ENCODE data around the gene RBL2.

The RBL2 gene

GRCh38 chr16:53433509-53433908 is 762 bp upstream of the RBL2 start:
- no peak for TF ChIP-seq CTCF (IDR thresholded peaks at IDR 0.05; ENCODE audit: low read depth, low read length, missing control alignments)
- no peak for DNase-seq (ENCODE audit: extremely low read depth, low read depth)
- no peak overlapping the region for H3K4me3 ChIP-seq (replicated peaks; ENCODE audit: low read depth, low read length)

- DNase-seq (ENCODE audit: extremely low read depth, low read depth): no peak
- peak overlapping the region; percentile 93 for H3K4me3 ChIP-seq (replicated peaks; ENCODE audit: low read depth, low read length)
- TF ChIP-seq CTCF (IDR thresholded peaks at IDR 0.05; ENCODE audit: low read depth, low read length, missing control alignments): no peak
These were observed 318 bp upstream of the RBL2 start for GRCh38 chr16:53433930-53434376.

- peak; percentile 57 for DNase-seq (ENCODE audit: extremely low read depth, low read depth)
These were observed 906 bp downstream of the RBL2 start for GRCh38 chr16:53435066-53435688.

GRCh38 chr16:53440125-53440524 is 5.9 kb downstream of the RBL2 start:
- DNase-seq (ENCODE audit: extremely low read depth, low read depth): no peak
- no peak for TF ChIP-seq CTCF (IDR thresholded peaks at IDR 0.05; ENCODE audit: low read depth, low read length, missing control alignments)
- no peak overlapping the region for H3K4me3 ChIP-seq (replicated peaks; ENCODE audit: low read depth, low read length)

More at GRCh38 chr16:53435066-53435688, 906 bp downstream of the RBL2 start:
- no peak for TF ChIP-seq CTCF (IDR thresholded peaks at IDR 0.05; ENCODE audit: low read depth, low read length, missing control alignments)
- H3K4me3 ChIP-seq (replicated peaks; ENCODE audit: low read depth, low read length): peak overlapping the region; percentile 93

- no peak for TF ChIP-seq CTCF (IDR thresholded peaks at IDR 0.05; ENCODE audit: low read depth, low read length, missing control alignments)
- H3K4me3 ChIP-seq (replicated peaks; ENCODE audit: low read depth, low read length): no peak overlapping the region
- DNase-seq (ENCODE audit: extremely low read depth, low read depth): no peak
These were observed 11.3 kb downstream of the RBL2 start for GRCh38 chr16:53445534-53445933.

GRCh38 chr16:53446090-53446489 is 11.8 kb downstream of the RBL2 start:
- no peak overlapping the region for H3K4me3 ChIP-seq (replicated peaks; ENCODE audit: low read depth, low read length)
- TF ChIP-seq CTCF (IDR thresholded peaks at IDR 0.05; ENCODE audit: low read depth, low read length, missing control alignments): no peak

More at GRCh38 chr16:53446090-53446489, 11.8 kb downstream of the RBL2 start:
- no peak for DNase-seq (ENCODE audit: extremely low read depth, low read depth)
